Loucy (cell line): ENCODE measurements around the gene WNT4.

Experiments used
- H2AFZ ChIP-seq: fragments of 200-600 bp; sonication (generic); 2 replicates; pipeline ENCODE4 v1.6.0; 2016; ENCODE audit warnings: antibody characterized with exemption, mild to moderate bottlenecking, low read length, moderate library complexity
- H3F3A ChIP-seq: fragments of 200-600 bp; 2 replicates; pipeline ENCODE4 v1.6.0; 2016; ENCODE audit warnings: antibody characterized with exemption, low read depth, mild to moderate bottlenecking
- H3K27me3 ChIP-seq: fragments of 200-600 bp; sonication (generic); 2 replicates; pipeline ENCODE4 v1.6.1; 2014; ENCODE audit warnings: low read length, mild to moderate bottlenecking; ENCODE audit not compliant: insufficient read depth, poor library complexity, severe bottlenecking
- H3K36me3 ChIP-seq: fragments of 200-600 bp; sonication (generic); 2 replicates; pipeline ENCODE4 v1.6.1; 2016; ENCODE audit warnings: low read length; ENCODE audit not compliant: insufficient read depth
- H3K4me1 ChIP-seq: fragments of 200-600 bp; sonication (generic); 2 replicates; pipeline ENCODE4 v1.5.1; 2014; ENCODE audit warnings: low read length, mild to moderate bottlenecking; ENCODE audit not compliant: insufficient read depth, poor library complexity, severe bottlenecking
- H3K4me2 ChIP-seq: fragments of 200-600 bp; sonication (generic); 2 replicates; pipeline ENCODE4 v1.6.0; 2014; ENCODE audit warnings: antibody characterized with exemption, low read length, low read depth, mild to moderate bottlenecking; ENCODE audit not compliant: poor library complexity, severe bottlenecking
- H3K4me3 ChIP-seq: fragments of 200-600 bp; sonication (generic); 2 replicates; pipeline ENCODE4 v1.5.1; 2014; ENCODE audit warnings: low read length, mild to moderate bottlenecking, mixed read lengths; ENCODE audit not compliant: poor library complexity, severe bottlenecking
- H3K79me2 ChIP-seq: fragments of 200-600 bp; sonication (generic); 2 replicates; pipeline ENCODE4 v1.6.1; 2014; ENCODE audit warnings: low read length; ENCODE audit not compliant: insufficient read depth
- H3K9ac ChIP-seq: fragments of 200-600 bp; sonication (generic); 2 replicates; pipeline ENCODE4 v1.6.0; 2014; ENCODE audit warnings: mild to moderate bottlenecking, low read depth, low read length, moderate library complexity; ENCODE audit not compliant: poor library complexity, severe bottlenecking
- H3K9me2 ChIP-seq: fragments of 200-600 bp; sonication (generic); replicated peaks from 2 replicates; pipeline ENCODE4 v1.6.1; 2016; ENCODE audit warnings: low read depth, low read length, mixed read lengths
- H3K9me3 ChIP-seq: fragments of 200-600 bp; sonication (generic); 2 replicates; pipeline ENCODE4 v1.6.1; 2014; ENCODE audit warnings: mild to moderate bottlenecking, antibody characterized with exemption, low read length, low read depth; ENCODE audit not compliant: insufficient read depth
- H4K20me1 ChIP-seq: fragments of 200-600 bp; sonication (generic); 2 replicates; pipeline ENCODE4 v1.6.0; 2014; ENCODE audit warnings: antibody characterized with exemption, low read length, mild to moderate bottlenecking; ENCODE audit not compliant: insufficient read depth, poor library complexity, severe bottlenecking
- CTCF ChIP-seq: fragments of 200-600 bp; sonication (generic); conservative IDR thresholded peaks from 2 replicates; pipeline ENCODE4 v1.5.1; 2014; ENCODE audit warnings: mild to moderate bottlenecking, antibody characterized with exemption, low read length
- EZH2phosphoT487 ChIP-seq: fragments of 200-600 bp; IDR thresholded peaks from 2 replicates; pipeline ENCODE4 v1.6.1; 2018; ENCODE audit warnings: antibody characterized with exemption, mild to moderate bottlenecking, moderate library complexity, borderline replicate concordance

The WNT4 gene

GRCh38 chr1:22140694-22141093, 2.2 kb downstream of the WNT4 start:
- Histone ChIP-seq H3K9me2 (no peaks in the 10 kb centered on the region), H3K9ac (no peak overlapping the region), H4K20me1 (no peaks in the 10 kb centered on the region), H3K4me3 (no peak overlapping the region), H3F3A (no peaks in the 10 kb centered on the region), H2AFZ (no peak overlapping the region), H3K27me3 (no peaks in the 10 kb centered on the region), H3K9me3 (no peaks in the 10 kb centered on the region), H3K4me2 (no peak overlapping the region), H3K4me1 (no peaks in the 10 kb centered on the region), H3K36me3 (no peaks in the 10 kb centered on the region), H3K79me2 (no peaks in the 10 kb centered on the region)
- TF ChIP-seq CTCF (no peak), EZH2phosphoT487 (no peak)

- H3K4me3 ChIP-seq, result no peak overlapping the region
- H3K4me2 ChIP-seq, result no peak overlapping the region
- H3K9me3 ChIP-seq, result no peaks in the 10 kb centered on the region
- no peaks in the 10 kb centered on the region for H3K36me3 ChIP-seq
- no peak overlapping the region for H2AFZ ChIP-seq
- H3K9me2 ChIP-seq, result no peaks in the 10 kb centered on the region
- H3K79me2 ChIP-seq, result no peaks in the 10 kb centered on the region
- no peaks in the 10 kb centered on the region for H3K27me3 ChIP-seq
- H3K4me1 ChIP-seq, result no peaks in the 10 kb centered on the region
- TF ChIP-seq EZH2phosphoT487 (no peak), CTCF (no peak)
- no peaks in the 10 kb centered on the region for H3F3A ChIP-seq
- H3K9ac ChIP-seq, result no peak overlapping the region
- H4K20me1 ChIP-seq, result no peaks in the 10 kb centered on the region
Measured at GRCh38 chr1:22139817-22140216, 3.1 kb downstream of the WNT4 start.

GRCh38 chr1:22139066-22139594, 3.8 kb downstream of the WNT4 start:
- H3K4me3 ChIP-seq, result no peak overlapping the region
- no peaks in the 10 kb centered on the region for H3K4me1 ChIP-seq
- H2AFZ ChIP-seq, result no peak overlapping the region
- H3K27me3 ChIP-seq, result no peaks in the 10 kb centered on the region
- no peaks in the 10 kb centered on the region for H4K20me1 ChIP-seq
- no peaks in the 10 kb centered on the region for H3K9me2 ChIP-seq
- no peak overlapping the region for H3K4me2 ChIP-seq
- H3K9ac ChIP-seq, result no peak overlapping the region
- no peaks in the 10 kb centered on the region for H3K79me2 ChIP-seq
- H3K36me3 ChIP-seq, result no peaks in the 10 kb centered on the region
- TF ChIP-seq CTCF, result no peak
- no peak for TF ChIP-seq EZH2phosphoT487
- no peaks in the 10 kb centered on the region for H3F3A ChIP-seq
- no peaks in the 10 kb centered on the region for H3K9me3 ChIP-seq
